ENCODE results near the gene KXD1.

DNA sequence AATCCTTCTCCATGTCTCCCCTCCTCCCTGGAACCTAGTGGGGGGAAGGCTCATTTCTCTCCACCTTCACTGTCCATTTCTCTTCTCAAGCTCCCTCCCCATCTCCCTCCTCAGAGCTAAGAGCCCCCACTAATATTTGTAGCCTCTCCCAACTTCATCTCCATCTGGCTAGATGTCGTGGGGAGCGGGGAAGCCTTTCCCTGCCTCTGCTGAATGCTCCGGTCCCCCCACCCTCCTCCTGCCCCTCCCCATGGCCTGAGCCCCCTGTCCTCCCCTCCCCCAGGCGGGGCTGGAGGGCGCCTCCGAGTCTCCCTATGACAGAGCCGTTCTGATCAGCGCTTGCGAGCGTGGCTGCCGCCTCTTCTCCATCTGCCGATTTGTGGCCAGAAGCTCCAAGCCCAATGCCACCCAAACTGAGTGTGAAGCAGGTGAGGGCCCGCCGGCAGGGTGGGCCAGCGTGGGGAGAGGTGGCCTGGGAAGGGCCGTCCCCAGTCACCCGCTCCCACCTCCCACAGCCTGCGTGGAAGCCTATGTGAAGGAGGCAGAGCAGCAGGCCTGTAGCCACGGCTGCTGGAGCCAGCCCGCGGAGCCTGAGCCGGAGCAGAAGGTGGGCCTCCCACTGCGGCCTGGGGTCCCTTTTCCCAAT is 56.0 kb downstream of the KXD1 start:
- TF ChIP-seq POLR2AphosphoS5 (IDR thresholded peaks at IDR 0.05; ENCODE audit: insufficient read depth in 1 of 2, low read depth in 1 of 2) = no peak
- TF ChIP-seq, protein P1, sequence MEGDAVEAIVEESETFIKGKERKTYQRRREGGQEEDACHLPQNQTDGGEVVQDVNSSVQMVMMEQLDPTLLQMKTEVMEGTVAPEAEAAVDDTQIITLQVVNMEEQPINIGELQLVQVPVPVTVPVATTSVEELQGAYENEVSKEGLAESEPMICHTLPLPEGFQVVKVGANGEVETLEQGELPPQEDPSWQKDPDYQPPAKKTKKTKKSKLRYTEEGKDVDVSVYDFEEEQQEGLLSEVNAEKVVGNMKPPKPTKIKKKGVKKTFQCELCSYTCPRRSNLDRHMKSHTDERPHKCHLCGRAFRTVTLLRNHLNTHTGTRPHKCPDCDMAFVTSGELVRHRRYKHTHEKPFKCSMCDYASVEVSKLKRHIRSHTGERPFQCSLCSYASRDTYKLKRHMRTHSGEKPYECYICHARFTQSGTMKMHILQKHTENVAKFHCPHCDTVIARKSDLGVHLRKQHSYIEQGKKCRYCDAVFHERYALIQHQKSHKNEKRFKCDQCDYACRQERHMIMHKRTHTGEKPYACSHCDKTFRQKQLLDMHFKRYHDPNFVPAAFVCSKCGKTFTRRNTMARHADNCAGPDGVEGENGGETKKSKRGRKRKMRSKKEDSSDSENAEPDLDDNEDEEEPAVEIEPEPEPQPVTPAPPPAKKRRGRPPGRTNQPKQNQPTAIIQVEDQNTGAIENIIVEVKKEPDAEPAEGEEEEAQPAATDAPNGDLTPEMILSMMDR (IDR thresholded peaks at IDR 0.05) = no peak
- TF ChIP-seq POLR2A (IDR thresholded peaks at IDR 0.05) = no peak

All from vagina (tissue), 2 donors.